CD4-positive, alpha-beta T cell treated with Interleukin-10 for 1 hour (primary cell): ENCODE results near the gene ABR.

Experiments
- DNase-seq: peaks from one replicate; pipeline ENCODE4 v3.0.0-alpha.2; 2020

The ABR gene

GRCh38 chr17:1043601-1044251 is 136.1 kb downstream of the ABR start:
- no peak for DNase-seq

GRCh38 chr17:1042486-1042885 is 137.3 kb downstream of the ABR start:
- no peak for DNase-seq

GRCh38 chr17:1041746-1042145 is 138.0 kb downstream of the ABR start:
- no peak for DNase-seq

GRCh38 chr17:1040216-1040600 is 139.6 kb downstream of the ABR start:
- DNase-seq: no peak

GRCh38 chr17:1039511-1040215 is 140.1 kb downstream of the ABR start:
- peak; percentile 28 for DNase-seq

- no peak for DNase-seq
These were observed 140.7 kb downstream of the ABR start for GRCh38 chr17:1039123-1039507.

- no peak for DNase-seq
These were observed 141.2 kb downstream of the ABR start for GRCh38 chr17:1038459-1039122.

- DNase-seq: no peak
These were observed 142.4 kb downstream of the ABR start for GRCh38 chr17:1037238-1037879.

GRCh38 chr17:1036845-1037237 is 142.9 kb downstream of the ABR start:
- no peak for DNase-seq

GRCh38 chr17:1036171-1036844 is 143.5 kb downstream of the ABR start:
- no peak for DNase-seq

GRCh38 chr17:1035546-1036170 is 144.1 kb downstream of the ABR start:
- DNase-seq: no peak

GRCh38 chr17:1034652-1035210 is 145.1 kb downstream of the ABR start:
- no peak for DNase-seq

- DNase-seq: no peak
These were observed 146.3 kb downstream of the ABR start for GRCh38 chr17:1033503-1033902.

- no peak for DNase-seq
These were observed 147.4 kb downstream of the ABR start for GRCh38 chr17:1032391-1032790.

GRCh38 chr17:1031711-1032110 is 148.1 kb downstream of the ABR start:
- no peak for DNase-seq

GRCh38 chr17:1030684-1031532 is 148.9 kb downstream of the ABR start:
- no peak for DNase-seq

GRCh38 chr17:1029922-1030644 is 149.7 kb downstream of the ABR start:
- no peak for DNase-seq

- DNase-seq: no peak
These were observed 150.4 kb downstream of the ABR start for GRCh38 chr17:1029196-1029921.

GRCh38 chr17:1027044-1027443 is 152.7 kb downstream of the ABR start:
- DNase-seq: no peak

GRCh38 chr17:1026599-1026975 is 153.2 kb downstream of the ABR start:
- DNase-seq: no peak
